ENCODE results near the gene ATP6AP1. TPM values are rescaled to one million over a fixed set of nuclear protein-coding genes. Genes with fewer than 3 reads are reported as not detected.

ATP6AP1 gene
- total RNA-seq, 2 experiments from 2014 or later: 25.6 to 28.6 TPM

- ChIA-PET CTCF (no interaction called here), POLR2A (interaction anchor here (1.2 kb wide), 1 partner anchor 8 kb away, joined by 3 read pairs; the partner anchor contains the start of gene UBL4A)
- intact Hi-C loops (cut with DNase I, micrococcal nuclease): loop anchor here (1.0 to 5.0 kb wide), 11 partner anchors 11 to 508 kb away; partner anchors contain the start of genes FAM3A (in 2 of the 2), DKC1 (in 1 of the 2), FAM50A (in 1 of the 2) and HCFC1 (in 1 of the 2)
- Mint-ChIP-seq H3K9me3 (ENCODE audit: low read depth) (no peaks in the 10 kb centered on the region), H3K4me1 (peaks cover 24% of the 10 kb centered on the region), H3K4me3 (peak within 1 kb of the TSS; percentile 80), H3K27ac (peak within 1 kb of the TSS; percentile 90), H3K27me3 (no peaks in the 10 kb centered on the region), H3K36me3 (ENCODE audit: low read depth) (peaks cover 5% of the 10 kb centered on the region)
- peak; percentile 97 for DNase-seq
- peak; percentile 96 for ATAC-seq
These were observed 50.5 kb downstream of the ATP6AP1 start, which contains the start of gene LAGE3 for GRCh38 chrX:154478728-154479622. Gene LAGE3 (minus strand): TSS chrX:154479281. CDS start chrX:154478915, 366 bp downstream.

- intact Hi-C loops (cut with DNase I, micrococcal nuclease): loop anchor here in 1 of 2 experiments (10.0 kb wide), 1 partner anchor 756 kb away; the partner anchor contains the start of genes ABCD1 and BCAP31
- POLR2A ChIA-PET: interaction anchor here (0.6 kb wide), 1 partner anchor 85 kb away, joined by 4 read pairs; no protein-coding TSS in a partner anchor
- Mint-ChIP-seq H3K4me1 (peaks cover 30% of the 10 kb centered on the region), H3K9me3 (ENCODE audit: low read depth) (no peaks in the 10 kb centered on the region), H3K36me3 (ENCODE audit: low read depth) (peaks cover 7% of the 10 kb centered on the region), H3K4me3 (no peak overlapping the region), H3K27ac (no peak overlapping the region), H3K27me3 (no peaks in the 10 kb centered on the region)
- no peak for ATAC-seq
- DNase-seq: no peak
- CTCF ChIA-PET: interaction anchor here (0.7 to 1.2 kb wide), 2 partner anchors 9 to 46 kb away, joined by 3 read pairs; no protein-coding TSS in a partner anchor
These were observed 52.7 kb downstream of the ATP6AP1 start for GRCh38 chrX:154481195-154481594.

- ChIA-PET POLR2A (no interaction called here), CTCF (interaction anchor here (0.7 kb wide), 1 partner anchor 309 kb away, joined by 4 read pairs; no protein-coding TSS in a partner anchor)
- Mint-ChIP-seq H3K36me3 (ENCODE audit: low read depth) (peaks cover 7% of the 10 kb centered on the region), H3K9me3 (ENCODE audit: low read depth) (no peaks in the 10 kb centered on the region), H3K4me1 (peaks cover 32% of the 10 kb centered on the region), H3K27me3 (no peaks in the 10 kb centered on the region), H3K4me3 (no peak overlapping the region), H3K27ac (peak overlapping the region; percentile 25)
- no peak for DNase-seq
- intact Hi-C loops (cut with DNase I, micrococcal nuclease): loop anchor here in 1 of 2 experiments (10.0 kb wide), 1 partner anchor 757 kb away; the partner anchor contains the start of genes ABCD1 and BCAP31
- ATAC-seq: no peak
These were observed 53.6 kb downstream of the ATP6AP1 start for GRCh38 chrX:154481911-154482601.

- Mint-ChIP-seq H3K9me3 (ENCODE audit: low read depth) (no peaks in the 10 kb centered on the region), H3K27me3 (no peaks in the 10 kb centered on the region), H3K27ac (no peak overlapping the region), H3K4me1 (peaks cover 25% of the 10 kb centered on the region), H3K4me3 (no peak overlapping the region), H3K36me3 (ENCODE audit: low read depth) (peaks cover 8% of the 10 kb centered on the region)
- CTCF ChIA-PET: no interaction called here
- DNase-seq (no peak), ATAC-seq (no peak)
- POLR2A ChIA-PET: no interaction called here
- intact Hi-C loops (cut with DNase I, micrococcal nuclease): loop anchor here in 1 of 2 experiments (10.0 kb wide), 1 partner anchor 758 kb away; the partner anchor contains the start of genes ABCD1 and BCAP31
These were observed 54.3 kb downstream of the ATP6AP1 start for GRCh38 chrX:154482786-154483185.

GRCh38 chrX:154483325-154483724 lies 54.8 kb downstream of the ATP6AP1 start:
- H3K36me3 Mint-ChIP-seq (ENCODE audit: low read depth): peaks cover 12% of the 10 kb centered on the region
- H3K27ac Mint-ChIP-seq: peak overlapping the region; percentile 6
- DNase-seq (no peak), ATAC-seq (no peak)
- intact Hi-C loops (cut with DNase I, micrococcal nuclease): loop anchor here in 1 of 2 experiments (10.0 kb wide), 1 partner anchor 759 kb away; the partner anchor contains the start of genes ABCD1 and BCAP31
- POLR2A ChIA-PET: interaction anchor here (0.8 kb wide), 1 partner anchor 79 kb away, joined by 3 read pairs; no protein-coding TSS in a partner anchor
- H3K4me3 Mint-ChIP-seq: no peak overlapping the region
- peaks cover 23% of the 10 kb centered on the region for H3K4me1 Mint-ChIP-seq
- H3K9me3 Mint-ChIP-seq (ENCODE audit: low read depth): no peaks in the 10 kb centered on the region
- H3K27me3 Mint-ChIP-seq: no peaks in the 10 kb centered on the region
- CTCF ChIA-PET: no interaction called here

- Mint-ChIP-seq H3K27me3 (no peaks in the 10 kb centered on the region), H3K9me3 (ENCODE audit: low read depth) (no peaks in the 10 kb centered on the region), H3K4me1 (peaks cover 29% of the 10 kb centered on the region), H3K4me3 (peak overlapping the region; percentile 33), H3K27ac (no peak overlapping the region), H3K36me3 (ENCODE audit: low read depth) (peaks cover 12% of the 10 kb centered on the region)
- POLR2A ChIA-PET: interaction anchor here (0.8 kb wide), 1 partner anchor 81 kb away, joined by 3 read pairs; no protein-coding TSS in a partner anchor
- ATAC-seq (peak; percentile 24), DNase-seq (peak; percentile 27)
- CTCF ChIA-PET: no interaction called here
- intact Hi-C loops (cut with DNase I, micrococcal nuclease): loop anchor here (5.0 to 10.0 kb wide), 2 partner anchors 48 to 760 kb away; partner anchors contain the start of genes ABCD1 (in 1 of the 2) and BCAP31 (in 1 of the 2)
These were observed 56.0 kb downstream of the ATP6AP1 start for GRCh38 chrX:154484255-154485149.

- Mint-ChIP-seq H3K27ac (peak overlapping the region; percentile 58), H3K4me3 (peak overlapping the region; percentile 71), H3K36me3 (ENCODE audit: low read depth) (peaks cover 12% of the 10 kb centered on the region), H3K9me3 (ENCODE audit: low read depth) (no peaks in the 10 kb centered on the region), H3K27me3 (no peaks in the 10 kb centered on the region), H3K4me1 (peaks cover 31% of the 10 kb centered on the region)
- ChIA-PET CTCF (no interaction called here), POLR2A (no interaction called here)
- intact Hi-C loops (cut with DNase I, micrococcal nuclease): loop anchor here (1.0 to 10.0 kb wide), 4 partner anchors 31 to 761 kb away; partner anchors contain the start of genes ABCD1 (in 1 of the 2), BCAP31 (in 1 of the 2), FAM3A (in 1 of the 2) and RPL10 (in 1 of the 2)
- DNase-seq (no peak), ATAC-seq (no peak)
These were observed 56.9 kb downstream of the ATP6AP1 start for GRCh38 chrX:154485150-154486051.

- ChIA-PET POLR2A (no interaction called here), CTCF (no interaction called here)
- intact Hi-C loops (cut with DNase I, micrococcal nuclease): loop anchor here (1.0 to 10.0 kb wide), 4 partner anchors 30 to 761 kb away; partner anchors contain the start of genes ABCD1 (in 1 of the 2), BCAP31 (in 1 of the 2), FAM3A (in 1 of the 2) and RPL10 (in 1 of the 2)
- no peak overlapping the region for H3K27ac Mint-ChIP-seq
- no peaks in the 10 kb centered on the region for H3K27me3 Mint-ChIP-seq
- ATAC-seq (peak; percentile 7), DNase-seq (peak; percentile 58)
- peaks cover 31% of the 10 kb centered on the region for H3K4me1 Mint-ChIP-seq
- H3K9me3 Mint-ChIP-seq (ENCODE audit: low read depth): no peaks in the 10 kb centered on the region
- peak overlapping the region; percentile 71 for H3K4me3 Mint-ChIP-seq
- peaks cover 12% of the 10 kb centered on the region for H3K36me3 Mint-ChIP-seq (ENCODE audit: low read depth)
These were observed 57.5 kb downstream of the ATP6AP1 start for GRCh38 chrX:154486052-154486395.
